CD4-positive, alpha-beta T cell treated with Interleukin-6 at 100 ng/mL for 8 hours (primary cell): ENCODE measurements around the gene SLC25A41.
"Not testable (repeated sequence)": the region's sequence is repeated elsewhere in the genome, so short reads cannot be mapped to it uniquely, and the experiment has no call there.

Experiments
- DNase-seq: peaks from one replicate; pipeline ENCODE4 v3.0.0-alpha.2; 2020; ENCODE audit warnings: mixed read lengths, low spot score

Gene SLC25A41

GRCh38 chr19:6428692-6429418, 4.7 kb downstream of the SLC25A41 start:
- DNase-seq, result not testable (repeated sequence)

DNA sequence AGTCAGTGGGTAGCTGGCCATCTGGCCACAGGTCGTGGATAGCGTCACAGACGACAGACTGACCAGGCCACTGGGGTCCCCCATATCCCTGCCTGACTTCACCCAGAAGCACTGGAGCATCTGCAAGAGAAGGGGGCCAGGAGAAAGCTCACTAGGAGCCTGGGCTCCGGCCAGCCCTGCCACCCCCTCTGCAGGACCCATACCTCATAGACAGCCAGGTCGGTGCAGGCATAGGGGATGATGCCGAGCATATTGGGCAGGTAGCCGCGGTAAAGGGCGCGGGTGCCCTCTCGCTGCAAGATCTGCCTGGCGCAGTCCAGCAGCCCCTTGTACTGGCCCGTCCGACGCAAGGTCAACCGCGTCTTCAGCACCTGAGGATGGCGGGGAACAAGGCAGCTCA, 6.4 kb downstream of the SLC25A41 start:
- no peak for DNase-seq

GRCh38 chr19:6425732-6426620, 7.6 kb downstream of the SLC25A41 start:
- no peak for DNase-seq

DNA sequence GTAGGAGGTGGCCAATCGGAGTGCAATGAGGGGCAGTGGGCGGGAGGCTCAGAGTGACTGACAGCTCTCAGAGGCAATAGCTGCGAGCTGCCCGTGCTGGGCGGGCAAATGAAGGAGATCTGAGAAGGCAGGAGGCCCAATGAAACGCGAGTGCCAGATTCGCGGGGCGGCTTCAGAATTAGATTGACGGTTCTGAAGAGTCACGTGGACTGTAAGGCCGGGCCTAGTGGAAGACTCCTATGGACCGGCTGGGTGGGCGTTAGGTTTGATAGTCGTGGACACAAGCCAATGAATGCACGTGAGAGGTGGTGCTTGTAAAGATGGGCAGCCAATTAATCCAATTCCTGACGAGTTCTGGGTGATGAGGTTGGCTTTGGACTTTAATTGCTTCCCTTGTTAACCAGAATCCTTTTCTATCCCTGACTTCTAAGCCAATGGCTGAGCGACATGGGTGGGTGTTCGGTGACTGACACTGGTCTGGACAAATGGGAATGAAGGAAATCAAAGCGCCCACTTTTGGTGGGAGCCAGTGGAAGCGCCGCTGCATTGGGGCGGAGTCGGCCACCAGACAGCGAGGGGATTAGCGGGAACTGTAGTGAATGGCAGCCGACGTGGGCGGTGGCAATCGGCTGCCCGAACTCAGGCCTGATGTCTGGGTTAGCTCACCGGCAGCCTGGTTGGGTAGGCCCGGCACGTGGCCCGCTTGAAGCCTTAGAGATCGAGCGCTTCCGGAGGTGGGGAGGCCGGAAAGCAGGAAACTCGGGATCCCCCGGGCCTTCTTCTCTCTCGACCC, 8.4 kb downstream of the SLC25A41 start:
- DNase-seq, result peak; percentile 100

GRCh38 chr19:6424195-6424938, 9.2 kb downstream of the SLC25A41 start, which contains the start of gene KHSRP:
Gene KHSRP (minus strand): TSS chr19:6424811. CDS start chr19:6424701, 110 bp downstream.
- DNase-seq, result no peak

- no peak for DNase-seq
Observed at GRCh38 chr19:6423499-6424194, 9.9 kb downstream of the SLC25A41 start.

DNA sequence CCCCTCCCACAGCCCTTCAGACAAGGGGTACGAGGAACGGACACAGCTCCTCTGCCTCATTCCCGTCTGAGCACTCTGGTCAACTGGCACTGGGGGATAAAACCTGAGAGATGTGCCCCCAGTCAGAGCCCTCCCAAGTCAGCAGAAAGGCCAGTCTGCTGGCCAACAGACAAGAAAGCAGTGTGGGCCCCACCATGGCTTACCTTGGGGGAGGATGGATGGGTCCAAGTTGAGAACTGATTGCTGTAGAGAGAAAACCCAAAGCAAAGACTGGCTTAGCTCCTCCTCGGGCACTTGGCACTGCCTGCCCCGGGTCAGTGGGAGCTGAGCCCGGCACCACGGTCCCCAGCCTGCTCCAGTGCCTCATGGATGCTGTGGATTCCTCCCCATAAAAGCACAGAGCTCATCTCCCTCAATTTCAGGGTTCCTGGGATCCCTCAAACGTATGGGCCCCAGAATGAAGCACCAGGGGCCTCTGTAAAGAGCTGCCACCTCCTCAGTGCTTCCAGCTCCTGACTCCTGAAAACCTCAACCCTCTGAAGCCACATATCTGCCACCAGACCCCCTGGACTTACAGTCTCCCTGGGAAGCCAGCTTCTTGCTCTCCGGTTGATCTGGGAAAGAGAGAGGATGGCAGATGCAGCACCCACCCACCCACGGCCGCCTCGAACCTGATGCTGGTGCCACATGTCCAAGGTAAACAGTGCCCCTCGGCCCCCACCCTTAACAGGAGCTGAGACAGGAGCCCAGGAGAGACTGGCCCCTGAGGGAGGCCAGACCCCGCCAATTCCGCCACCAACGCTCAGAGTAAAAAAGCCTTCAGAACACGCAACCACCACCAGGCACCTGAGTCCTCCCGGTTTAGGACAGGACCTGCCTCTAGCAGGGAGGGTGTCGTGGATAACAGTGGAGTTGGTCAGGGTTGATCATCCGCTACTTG, 12.2 kb downstream of the SLC25A41 start:
- no peak for DNase-seq

DNA sequence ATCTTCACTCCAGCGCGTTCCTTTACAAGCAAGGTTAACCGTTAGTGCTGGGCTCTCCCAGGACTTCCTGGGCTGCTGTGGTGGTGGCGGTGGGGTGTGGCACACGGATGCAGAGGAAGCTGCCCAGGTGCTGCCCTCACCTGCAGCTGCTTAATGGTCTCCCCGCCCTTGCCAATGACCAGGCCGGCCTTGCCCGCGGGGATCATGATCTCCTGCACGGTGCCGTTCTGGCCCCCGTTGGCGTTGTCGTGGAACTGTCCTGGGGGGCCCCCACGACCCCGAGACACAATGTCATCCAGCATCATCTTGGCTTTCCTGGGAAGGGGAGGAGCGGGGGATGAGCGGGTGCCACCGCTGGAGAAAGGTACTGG, 15.0 kb downstream of the SLC25A41 start:
- DNase-seq, result no peak

GRCh38 chr19:6417713-6418561, 15.6 kb downstream of the SLC25A41 start:
- no peak for DNase-seq

DNA sequence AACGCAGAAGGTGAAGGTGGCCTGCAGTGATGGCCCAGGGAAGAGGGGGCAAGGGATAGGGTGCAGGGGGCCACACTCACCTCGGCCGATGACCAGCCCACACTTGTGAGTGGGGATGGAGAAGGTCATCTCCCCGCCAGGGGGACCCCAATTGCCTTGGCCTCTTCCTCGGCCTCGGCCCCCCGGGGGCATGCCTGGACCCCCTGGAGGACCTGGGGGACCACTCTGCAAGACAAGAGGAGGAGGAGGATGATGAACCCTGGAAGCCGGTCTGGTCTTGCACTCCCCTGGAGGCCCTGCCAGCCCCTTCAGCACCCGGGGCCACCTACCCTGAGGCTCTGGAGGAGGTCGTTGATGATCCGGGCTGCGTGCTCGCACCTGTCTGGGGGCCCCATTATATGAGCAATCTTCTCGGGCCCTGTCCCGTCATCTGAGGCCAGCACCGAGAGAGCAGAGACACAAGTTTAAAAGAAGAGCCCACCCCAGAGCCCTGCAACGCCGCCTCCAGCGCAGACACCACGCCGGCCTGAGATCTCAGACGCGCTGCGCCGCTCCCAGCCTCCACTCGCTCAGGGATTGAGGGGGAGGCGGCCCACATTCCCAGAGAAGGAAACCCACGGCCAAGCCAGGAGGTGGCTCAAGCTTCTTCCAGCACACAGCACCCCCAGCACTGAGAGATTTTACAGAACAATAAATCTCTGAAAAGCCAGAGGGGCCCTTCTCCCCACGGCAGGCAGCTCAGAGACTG, 16.7 kb downstream of the SLC25A41 start:
- no peak for DNase-seq

GRCh38 chr19:6415591-6416190, 17.9 kb downstream of the SLC25A41 start:
- no peak for DNase-seq

GRCh38 chr19:6414793-6415590, 18.6 kb downstream of the SLC25A41 start:
- DNase-seq, result no peak

DNA sequence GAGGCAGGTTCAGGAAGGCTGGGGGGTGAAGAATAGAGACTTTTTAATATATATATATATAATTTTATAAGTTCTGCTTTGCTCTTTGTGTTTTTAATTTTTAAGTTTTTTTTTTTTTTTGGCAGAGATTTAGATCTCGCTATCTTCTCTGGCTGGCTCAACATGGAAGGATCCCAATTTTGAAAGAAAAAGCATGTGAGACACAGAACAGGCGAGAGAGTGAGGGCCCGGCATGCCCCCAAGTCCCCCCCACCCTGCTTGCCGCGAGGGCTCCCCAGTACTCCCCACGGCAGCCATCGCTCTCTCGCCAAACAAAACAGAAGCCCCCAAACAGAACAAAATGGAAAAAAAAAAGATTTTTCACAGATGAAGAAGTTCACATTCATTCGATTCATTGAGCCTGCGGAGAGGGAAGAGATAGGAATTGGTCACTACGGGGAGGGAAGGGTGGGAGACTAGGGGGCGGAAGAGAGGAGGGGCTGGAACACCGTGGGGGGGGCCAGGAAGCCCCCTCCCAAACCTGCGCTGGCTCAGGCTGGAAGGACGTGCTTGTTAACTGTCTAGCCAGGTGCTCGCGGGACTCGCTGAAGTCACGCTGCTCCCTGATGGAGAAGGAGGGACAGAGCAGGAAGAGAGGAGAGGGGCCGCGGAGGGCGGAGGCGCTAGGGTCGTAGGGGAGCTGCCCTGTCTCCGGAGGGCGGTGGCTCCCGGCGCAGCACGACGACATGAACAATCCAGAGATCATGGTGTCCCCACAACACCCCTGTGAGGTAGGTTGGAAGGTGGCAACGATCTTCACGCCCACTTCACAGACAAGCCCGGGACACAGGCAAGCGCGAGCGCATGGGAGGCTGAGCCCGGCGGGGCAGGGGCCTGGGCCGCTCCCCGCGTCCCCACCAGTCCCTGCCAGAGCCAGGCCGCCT, 19.6 kb downstream of the SLC25A41 start:
- no peak for DNase-seq

- DNase-seq, result no peak
Observed at GRCh38 chr19:6413291-6413690, 20.3 kb downstream of the SLC25A41 start.

- DNase-seq, result peak; percentile 34
Observed at GRCh38 chr19:6412447-6413091, 21.0 kb downstream of the SLC25A41 start.
